H9 (cell line): ENCODE measurements around the gene PFN3. TPM values are rescaled to one million over a fixed set of nuclear protein-coding genes. Genes with fewer than 3 reads are reported as not detected.

Experiments used
- DNase-seq: peaks from one replicate; pipeline ENCODE4 v3.0.0-alpha.2; 2017
- H2AFZ ChIP-seq: one replicate; pipeline ENCODE4 v1.6.1; 2013; ENCODE audit warnings: mild to moderate bottlenecking, low read length, control low read depth, moderate library complexity
- H2AK5ac ChIP-seq: 2 replicates; pipeline ENCODE4 v1.6.1; 2013; ENCODE audit warnings: low read length, control low read depth, mixed read lengths; ENCODE audit not compliant: insufficient read length
- H2BK120ac ChIP-seq: one replicate; pipeline ENCODE4 v1.6.1; 2013; ENCODE audit warnings: low read depth, mild to moderate bottlenecking, low read length, control low read depth, inconsistent platforms; ENCODE audit not compliant: poor library complexity, severe bottlenecking
- H2BK12ac ChIP-seq: 2 replicates; pipeline ENCODE4 v1.6.1; 2013; ENCODE audit warnings: low read length, control low read depth, mixed read lengths, low read depth; ENCODE audit not compliant: insufficient read length
- H2BK15ac ChIP-seq: 2 replicates; pipeline ENCODE4 v1.6.1; 2013; ENCODE audit warnings: low read depth, low read length, control low read depth
- H2BK20ac ChIP-seq: one replicate; pipeline ENCODE4 v1.6.1; 2013; ENCODE audit warnings: low read depth, mild to moderate bottlenecking, low read length, control low read depth, inconsistent platforms; ENCODE audit not compliant: poor library complexity, severe bottlenecking
- H2BK5ac ChIP-seq: 2 replicates; pipeline ENCODE4 v1.6.1; 2013; ENCODE audit warnings: low read length, control low read depth, mixed read lengths; ENCODE audit not compliant: insufficient read length
- H3K14ac ChIP-seq: 2 replicates; pipeline ENCODE4 v1.6.1; 2013; ENCODE audit warnings: low read length, control low read depth; ENCODE audit not compliant: insufficient read depth
- H3K18ac ChIP-seq: 2 replicates; pipeline ENCODE4 v1.6.1; 2013; ENCODE audit warnings: low read depth, mild to moderate bottlenecking, mixed read lengths, low read length, control low read depth; ENCODE audit not compliant: insufficient read length
- H3K23ac ChIP-seq: 2 replicates; pipeline ENCODE4 v1.6.1; 2013; ENCODE audit warnings: low read length, control low read depth, mixed read lengths, low read depth; ENCODE audit not compliant: insufficient read length
- H3K23me2 ChIP-seq: 2 replicates; pipeline ENCODE4 v1.6.1; 2013; ENCODE audit warnings: low read depth, mild to moderate bottlenecking, mixed read lengths, low read length, control low read depth; ENCODE audit not compliant: insufficient read length, poor library complexity, severe bottlenecking
- H3K27ac ChIP-seq: 2 replicates; pipeline ENCODE4 v1.5.1; 2013; ENCODE audit warnings: low read length, control low read depth, mixed read lengths, low read depth; ENCODE audit not compliant: insufficient read length
- H3K27me3 ChIP-seq: 2 replicates; pipeline ENCODE4 v1.6.1; 2013; ENCODE audit warnings: low read length, control low read depth, inconsistent platforms; ENCODE audit not compliant: insufficient read depth
- H3K4ac ChIP-seq: 2 replicates; pipeline ENCODE4 v1.6.1; 2013; ENCODE audit warnings: low read depth, mild to moderate bottlenecking, control low read depth, inconsistent platforms, low read length, moderate library complexity
- H3K4me1 ChIP-seq: 2 replicates; pipeline ENCODE4 v1.6.1; 2013; ENCODE audit warnings: low read length, control low read depth, inconsistent platforms; ENCODE audit not compliant: insufficient read depth
- H3K4me2 ChIP-seq: 2 replicates; pipeline ENCODE4 v1.6.1; 2013; ENCODE audit warnings: low read length, control low read depth, mixed read lengths; ENCODE audit not compliant: insufficient read length, insufficient read depth
- H3K56ac ChIP-seq: 2 replicates; pipeline ENCODE4 v1.6.1; 2013; ENCODE audit warnings: low read depth, mild to moderate bottlenecking, mixed read lengths, low read length, control low read depth; ENCODE audit not compliant: insufficient read length
- H3K79me1 ChIP-seq: 2 replicates; pipeline ENCODE4 v1.6.1; 2013; ENCODE audit warnings: low read depth, mild to moderate bottlenecking, moderate library complexity, low read length, control low read depth, inconsistent platforms; ENCODE audit not compliant: insufficient read depth, poor library complexity, severe bottlenecking
- H3K79me2 ChIP-seq: 2 replicates; pipeline ENCODE4 v1.6.1; 2013; ENCODE audit warnings: low read length, control low read depth, inconsistent platforms; ENCODE audit not compliant: insufficient read depth
- H3K9ac ChIP-seq: 2 replicates; pipeline ENCODE4 v1.6.1; 2013; ENCODE audit warnings: low read length, control low read depth, mixed read lengths; ENCODE audit not compliant: insufficient read length; ENCODE audit errors: extremely low read depth
- H3K9me3 ChIP-seq: one replicate; pipeline ENCODE4 v1.6.1; 2013; ENCODE audit warnings: low read depth, low read length, inconsistent platforms; ENCODE audit not compliant: control insufficient read depth
- H3T11ph ChIP-seq: one replicate; pipeline ENCODE4 v1.6.1; 2013; ENCODE audit warnings: mild to moderate bottlenecking, low read length, control low read depth, inconsistent platforms
- H4K20me1 ChIP-seq: one replicate; pipeline ENCODE4 v1.6.1; 2013; ENCODE audit not compliant: control insufficient read depth, insufficient read length, insufficient read depth
- H4K5ac ChIP-seq: 2 replicates; pipeline ENCODE4 v1.6.1; 2013; ENCODE audit warnings: low read depth, mild to moderate bottlenecking, mixed read lengths, low read length, control low read depth; ENCODE audit not compliant: insufficient read length
- H4K8ac ChIP-seq: replicated peaks from 2 replicates; pipeline ENCODE4 v1.6.1; 2013; ENCODE audit warnings: low read length, control low read depth, mixed read lengths, low read depth; ENCODE audit not compliant: insufficient read length
- H4K91ac ChIP-seq: 2 replicates; pipeline ENCODE4 v1.6.1; 2013; ENCODE audit warnings: low read depth, mild to moderate bottlenecking, moderate library complexity, mixed read lengths, low read length, control low read depth; ENCODE audit not compliant: insufficient read length
- H3K27ac Mint-ChIP-seq, 3 experiments: 2 replicates in 2 of 3; 3 replicates in 1 of 3; pipeline ENCODE4 v1.8.0; 2020 to 2021; ENCODE audit warnings: mixed read lengths in 3 of 3, mild to moderate bottlenecking in 1 of 3, moderate library complexity in 1 of 3
- H3K27me3 Mint-ChIP-seq: 2 replicates; pipeline ENCODE4 v1.8.0; 2021; ENCODE audit warnings: low read depth, mild to moderate bottlenecking, moderate library complexity, mixed read lengths
- H3K36me3 Mint-ChIP-seq, 3 experiments: 2 replicates in 2 of 3; 3 replicates in 1 of 3; pipeline ENCODE4 v1.8.0; 2020 to 2021; ENCODE audit warnings: low read depth in 3 of 3, mixed read lengths in 3 of 3; ENCODE audit not compliant: insufficient read depth in 1 of 3
- H3K4me1 Mint-ChIP-seq, 2 experiments: 2 replicates each; pipeline ENCODE4 v1.8.0; 2020; ENCODE audit warnings: mixed read lengths in 2 of 2
- H3K4me3 Mint-ChIP-seq, 2 experiments: 2 replicates in 1 of 2; 3 replicates in 1 of 2; pipeline ENCODE4 v1.8.0; 2020 to 2021; ENCODE audit warnings: mild to moderate bottlenecking in 2 of 2, mixed read lengths in 2 of 2, moderate library complexity in 1 of 2
- H3K9me3 Mint-ChIP-seq, 2 experiments: 2 replicates in 1 of 2; 3 replicates in 1 of 2; pipeline ENCODE4 v1.8.0; 2020; ENCODE audit warnings: mild to moderate bottlenecking in 2 of 2, mixed read lengths in 2 of 2, moderate library complexity in 1 of 2
- CTCF ChIP-seq: fragments of 200-600 bp; sonication (generic); conservative IDR thresholded peaks from 3 replicates; pipeline ENCODE4 v1.8.0; 2021; ENCODE audit warnings: antibody characterized with exemption, mild to moderate bottlenecking
- WGBS: extraction: QIAGEN DNeasy Blood & Tissue Kit; methylation state at CpG from one replicate; pipeline ENCODE4 v1.1.7; 2013; ENCODE audit warnings: missing lambda C conversion rate, low lambda C conversion rate, mixed read lengths; ENCODE audit not compliant: insufficient read length; ENCODE audit errors: extremely low coverage; 5-methylcytosine and 5-hydroxymethylcytosine counted together
- total RNA-seq: library from RNA; stranded (reverse); gene quantifications from 2 replicates; pipeline ENCODE4 v1.2.1, GENCODE V29; 2021

The PFN3 gene
- total RNA-seq, 1 experiment from 2014 or later: not detected

GRCh38 chr5:177433658-177434217 lies 33.3 kb upstream of the PFN3 start:
- Histone ChIP-seq H2BK5ac (no peak overlapping the region), H3K18ac (no peak overlapping the region), H3T11ph (no peak overlapping the region), H3K79me1 (no peaks in the 10 kb centered on the region), H3K27ac (no peak overlapping the region), H3K79me2 (no peaks in the 10 kb centered on the region), H3K56ac (no peak overlapping the region), H2BK120ac (no peak overlapping the region), H2AK5ac (no peak overlapping the region), H3K27me3 (no peaks in the 10 kb centered on the region), H2AFZ (no peak overlapping the region), H2BK20ac (no peak overlapping the region), H3K9ac (no peak overlapping the region), H3K9me3 (no peaks in the 10 kb centered on the region), H4K91ac (no peak overlapping the region), H4K5ac (no peak overlapping the region), H3K4me1 (no peaks in the 10 kb centered on the region), H2BK12ac (no peak overlapping the region), H4K8ac (no peak overlapping the region), H2BK15ac (no peak overlapping the region), H3K4ac (no peak overlapping the region), H3K23ac (no peak overlapping the region), H3K14ac (no peak overlapping the region), H3K23me2 (no peaks in the 10 kb centered on the region), H3K4me2 (no peak overlapping the region), H4K20me1 (peaks cover 2% of the 10 kb centered on the region)
- no CpG with 5 or more reads among the region's 29 CpGs for WGBS
- DNase-seq: no peak
- peaks cover 1% of the 10 kb centered on the region; the same call in 1 of the 2 replicates for H3K27me3 Mint-ChIP-seq
- no peak for TF ChIP-seq CTCF
- H3K36me3 Mint-ChIP-seq: peaks cover 18 to 73% (median 62%) of the 10 kb centered on the region in 3 experiments; a peak in 6 of 7 replicates
- H3K4me1 Mint-ChIP-seq: peaks cover 6 to 18% of the 10 kb centered on the region in 2 experiments
- no peak overlapping the region for H3K4me3 Mint-ChIP-seq
- no peak overlapping the region for H3K27ac Mint-ChIP-seq
- H3K9me3 Mint-ChIP-seq: no peaks in the 10 kb centered on the region
